Lower lobe of right lung (tissue), 2 donors: ENCODE measurements around the gene PRB4. TPM values are rescaled to one million over a fixed set of nuclear protein-coding genes. Genes with fewer than 3 reads are reported as not detected.

Source experiments
- ATAC-seq, 2 donors: fragments of 200-7000 bp; cut with Tn5 transposase; one replicate each; pipeline ENCODE4 v1.9.1; 2020 to 2022; ENCODE audit warnings: mild to moderate bottlenecking in 2 of 2, moderate library complexity in 2 of 2
- DNase-seq: peaks from one replicate; pipeline ENCODE4 v3.0.0-alpha.2; 2020
- H3K27ac ChIP-seq: fragments of 200-600 bp; one replicate; pipeline ENCODE4 v1.8.0; 2022
- H3K27me3 ChIP-seq: fragments of 200-600 bp; one replicate; pipeline ENCODE4 v1.8.0; 2022; ENCODE audit warnings: low read depth
- H3K36me3 ChIP-seq: fragments of 200-600 bp; one replicate; pipeline ENCODE4 v1.8.0; 2022; ENCODE audit warnings: mild to moderate bottlenecking
- H3K4me1 ChIP-seq: fragments of 200-600 bp; one replicate; pipeline ENCODE4 v1.8.0; 2022
- H3K4me3 ChIP-seq: fragments of 200-600 bp; one replicate; pipeline ENCODE4 v1.8.0; 2022; ENCODE audit warnings: mild to moderate bottlenecking
- H3K9me3 ChIP-seq: fragments of 200-600 bp; one replicate; pipeline ENCODE4 v1.8.0; 2022
- intact Hi-C: fragments of 100-400 bp; cut with DNase I; formaldehyde crosslinking; loops from one replicate; pipeline ENCODE4 v1.11.0; 2022
- total RNA-seq: library from RNA; stranded (reverse); fragmentation: NEBNext Ultra II Directional; extraction: Animal tissue kit (Norgen Biotek cat#: 25700); gene quantifications from one replicate; pipeline ENCODE4 v1.2.1, GENCODE V29; 2021
- TF ChIP-seq, protein P1 (sequence below): fragments of 200-600 bp; IDR thresholded peaks from one replicate; pipeline ENCODE4 v1.8.0; 2022; ENCODE audit warnings: antibody characterized with exemption, mild to moderate bottlenecking
- donor health status: DM: no; HTN: yes; CAD: no; lungs with severe emphysema.

PRB4 gene
- total RNA-seq, 1 donor from 2014 or later: not detected

- intact Hi-C loops: no loop called here
- H3K4me1 ChIP-seq: no peaks in the 10 kb centered on the region
- TF ChIP-seq, protein P1, sequence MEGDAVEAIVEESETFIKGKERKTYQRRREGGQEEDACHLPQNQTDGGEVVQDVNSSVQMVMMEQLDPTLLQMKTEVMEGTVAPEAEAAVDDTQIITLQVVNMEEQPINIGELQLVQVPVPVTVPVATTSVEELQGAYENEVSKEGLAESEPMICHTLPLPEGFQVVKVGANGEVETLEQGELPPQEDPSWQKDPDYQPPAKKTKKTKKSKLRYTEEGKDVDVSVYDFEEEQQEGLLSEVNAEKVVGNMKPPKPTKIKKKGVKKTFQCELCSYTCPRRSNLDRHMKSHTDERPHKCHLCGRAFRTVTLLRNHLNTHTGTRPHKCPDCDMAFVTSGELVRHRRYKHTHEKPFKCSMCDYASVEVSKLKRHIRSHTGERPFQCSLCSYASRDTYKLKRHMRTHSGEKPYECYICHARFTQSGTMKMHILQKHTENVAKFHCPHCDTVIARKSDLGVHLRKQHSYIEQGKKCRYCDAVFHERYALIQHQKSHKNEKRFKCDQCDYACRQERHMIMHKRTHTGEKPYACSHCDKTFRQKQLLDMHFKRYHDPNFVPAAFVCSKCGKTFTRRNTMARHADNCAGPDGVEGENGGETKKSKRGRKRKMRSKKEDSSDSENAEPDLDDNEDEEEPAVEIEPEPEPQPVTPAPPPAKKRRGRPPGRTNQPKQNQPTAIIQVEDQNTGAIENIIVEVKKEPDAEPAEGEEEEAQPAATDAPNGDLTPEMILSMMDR: no peak
- no peaks in the 10 kb centered on the region for H3K36me3 ChIP-seq
- DNase-seq (no peak), ATAC-seq (no peak)
- H3K9me3 ChIP-seq: no peaks in the 10 kb centered on the region
- no peak overlapping the region for H3K4me3 ChIP-seq
- H3K27ac ChIP-seq: no peak overlapping the region
- H3K27me3 ChIP-seq: no peaks in the 10 kb centered on the region
Measured at GRCh38 chr12:11321980-11322379, 11.7 kb upstream of the PRB4 start.

DNA sequence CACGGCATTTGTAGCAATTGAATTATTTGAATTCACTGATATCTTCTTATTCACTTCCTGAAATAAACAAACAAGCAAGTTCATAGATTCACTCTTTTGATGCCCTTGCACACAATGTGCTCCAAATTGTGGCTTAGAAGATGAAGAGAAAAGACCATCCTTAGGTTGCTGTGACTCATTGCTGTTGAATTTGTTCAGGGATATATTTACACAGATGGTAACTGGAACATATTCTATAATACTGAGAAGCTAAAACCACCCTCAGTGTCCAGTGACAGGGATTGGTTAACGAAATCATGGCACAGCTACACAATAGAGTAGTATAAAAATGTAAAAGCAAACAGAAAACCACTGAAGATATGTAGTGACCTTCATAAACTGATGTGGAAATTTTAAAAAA lies 3.1 kb downstream of the PRB4 start:
- no peaks in the 10 kb centered on the region for H3K27me3 ChIP-seq
- no peak for DNase-seq
- no peaks in the 10 kb centered on the region for H3K36me3 ChIP-seq
- H3K4me1 ChIP-seq: no peaks in the 10 kb centered on the region
- H3K27ac ChIP-seq: no peak overlapping the region
- H3K9me3 ChIP-seq: no peaks in the 10 kb centered on the region
- TF ChIP-seq, protein P1: no peak
- no peak overlapping the region for H3K4me3 ChIP-seq
- no peak for ATAC-seq
- intact Hi-C loops: no loop called here

DNA sequence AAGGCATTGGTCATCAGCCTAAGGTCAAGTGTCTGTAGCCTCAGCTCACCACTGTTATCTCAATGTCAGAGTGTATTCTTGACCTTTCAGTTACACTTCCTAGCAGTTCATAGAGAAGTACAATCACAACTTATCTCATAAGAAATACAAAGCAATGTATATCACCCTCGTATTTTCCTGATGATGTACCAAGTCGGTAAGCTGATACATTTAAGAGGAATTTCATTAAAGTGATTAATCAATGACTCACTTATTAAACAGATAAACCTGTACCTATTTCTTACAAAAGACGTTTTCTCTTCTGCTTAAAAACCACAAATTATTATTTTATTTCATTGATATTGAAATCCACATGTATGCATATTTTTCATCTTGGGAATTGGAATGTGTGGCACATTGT lies 36.8 kb downstream of the PRB4 start:
- intact Hi-C loops: no loop called here
- no peak overlapping the region for H3K4me3 ChIP-seq
- H3K27me3 ChIP-seq: no peaks in the 10 kb centered on the region
- no peaks in the 10 kb centered on the region for H3K36me3 ChIP-seq
- DNase-seq (no peak), ATAC-seq (no peak)
- H3K9me3 ChIP-seq: no peaks in the 10 kb centered on the region
- no peaks in the 10 kb centered on the region for H3K4me1 ChIP-seq
- H3K27ac ChIP-seq: no peak overlapping the region
- TF ChIP-seq, protein P1: no peak

GRCh38 chr12:11269607-11270006 lies 40.6 kb downstream of the PRB4 start, which contains the start of gene PRB3:
Gene PRB3, minus strand, starts transcription at chr12:11269707. Its CDS starts 38 bp downstream, at chr12:11269669.
- DNase-seq (no peak), ATAC-seq (no peak)
- TF ChIP-seq, protein P1: no peak
- Histone ChIP-seq H3K4me1 (no peaks in the 10 kb centered on the region), H3K4me3 (no peak within 1 kb of the TSS), H3K9me3 (no peaks in the 10 kb centered on the region), H3K36me3 (no peaks in the 10 kb centered on the region), H3K27me3 (no peaks in the 10 kb centered on the region), H3K27ac (no peak within 1 kb of the TSS)
- intact Hi-C loops: no loop called here

DNA sequence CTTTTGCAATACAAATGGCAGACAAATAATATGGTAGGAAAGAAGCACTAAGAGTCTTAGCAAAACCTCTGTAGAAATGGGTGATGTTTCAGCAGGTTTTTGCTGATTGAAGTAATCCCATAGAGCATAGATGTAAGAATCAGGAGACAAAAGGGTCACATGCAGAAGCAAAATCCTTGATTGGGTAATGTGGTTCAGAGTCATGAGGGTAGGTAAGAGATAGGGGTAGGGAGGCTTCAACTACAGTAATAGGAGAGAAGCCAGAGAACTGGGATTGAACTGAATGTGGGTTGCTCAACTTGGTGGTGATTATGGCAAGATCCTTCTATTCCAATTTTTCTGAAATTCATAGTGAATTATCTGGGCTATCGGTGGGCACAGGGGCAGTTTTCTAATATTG lies 45.7 kb downstream of the PRB4 start:
- TF ChIP-seq, protein P1: no peak
- no peak for DNase-seq
- ATAC-seq: no peak

More for the DNA sequence above, 45.7 kb downstream of the PRB4 start:
- Histone ChIP-seq H3K4me1 (no peaks in the 10 kb centered on the region), H3K27ac (no peak overlapping the region), H3K27me3 (no peaks in the 10 kb centered on the region), H3K4me3 (no peak overlapping the region), H3K36me3 (no peaks in the 10 kb centered on the region), H3K9me3 (peaks cover 10% of the 10 kb centered on the region)
- intact Hi-C loops: no loop called here

Other genes starting within 250 kb of the PRB4 start
- gene TAS2R46, start 248.1 kb downstream of the PRB4 start, total RNA-seq: 1.7 TPM
- not detected for gene TAS2R43, start 218.1 kb downstream of the PRB4 start, total RNA-seq
- 3.9 TPM for gene TAS2R30, start 175.8 kb downstream of the PRB4 start, total RNA-seq
- gene SMIM10L1, start 139.2 kb downstream of the PRB4 start, total RNA-seq: 8.4 TPM
- not detected for gene TAS2R42, start 123.5 kb downstream of the PRB4 start, total RNA-seq
- not detected for gene PRB3, start 40.7 kb downstream of the PRB4 start, total RNA-seq
- gene PRB2, start 85.1 kb upstream of the PRB4 start, total RNA-seq: not detected